Measurements from ENCODE around the gene RFTN1. TPM values are rescaled to one million over a fixed set of nuclear protein-coding genes. Genes with fewer than 3 reads are reported as not detected.

The RFTN1 gene
- total and polyA plus RNA-seq, 2 of the 8 experiments (the other 6 are each of a cell fraction or from before 2014, with no cell fraction given), result 4.6 to 6.7 TPM

DNA sequence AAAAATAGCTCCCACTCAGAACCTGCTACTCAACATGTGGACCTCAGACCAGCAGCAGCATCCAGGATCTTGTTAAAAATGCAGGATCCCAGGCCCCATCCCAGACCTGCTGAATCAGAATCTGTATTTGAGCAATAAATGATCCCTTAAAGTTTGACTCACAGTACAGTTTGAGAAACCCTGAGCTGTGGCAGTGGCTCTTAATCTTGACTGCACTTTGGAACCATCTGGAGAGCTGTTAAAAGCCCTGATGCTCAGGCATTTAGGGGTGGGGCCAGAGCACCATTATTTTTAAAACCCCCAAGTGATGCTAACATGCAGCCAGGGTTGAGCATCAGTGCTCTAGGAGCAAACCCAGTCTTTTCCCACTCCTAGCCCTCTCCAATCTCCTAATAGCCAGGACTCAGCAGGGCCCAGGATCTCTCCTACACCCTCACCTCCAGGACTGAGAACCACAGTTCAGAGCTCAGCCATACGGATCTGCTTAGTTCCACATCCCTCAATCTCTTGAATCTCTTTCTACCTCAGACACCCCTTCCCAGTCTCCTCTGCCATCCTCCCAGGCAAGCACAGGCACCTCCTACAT, 10.2 kb downstream of the RFTN1 start:
- Histone ChIP-seq H3K27me3 (replicated peaks in 1 of 4; ENCODE audit: control insufficient read depth in 3 of 4, extremely low read depth in 1 of 4, insufficient read depth in 3 of 4, low read length in 3 of 4) (no peaks in the 10 kb centered on the region), H3K14ac (ENCODE audit: insufficient read length) (no peak overlapping the region), H3K4me1 (replicated peaks in 1 of 4; ENCODE audit: control insufficient read depth in 3 of 4, insufficient read depth in 4 of 4, low read length in 3 of 4) (peaks cover 0 to 10% (median 4%) of the 10 kb centered on the region in 4 experiments; a peak in 5 of 7 replicates), H3K27ac (ENCODE audit: low read depth, low read length) (no peak overlapping the region), H4K5ac (ENCODE audit: insufficient read length, low read depth, low read length) (no peak overlapping the region), H2BK15ac (ENCODE audit: low read length) (no peak overlapping the region), H3K4me2 (ENCODE audit: insufficient read depth in 1 of 2, low read depth in 2 of 2, low read length in 2 of 2) (no peak overlapping the region), H3K4ac (replicated peaks; ENCODE audit: insufficient read length, low read depth, low read length) (no peak overlapping the region), H3K23me2 (ENCODE audit: low read depth, low read length) (peaks cover 3% of the 10 kb centered on the region; the same call in 1 of the 2 replicates), H3K56ac (replicated peaks; ENCODE audit: insufficient read length, low read depth, low read length) (no peak overlapping the region), H4K20me1 (replicated peaks in 1 of 2; ENCODE audit: control insufficient read depth in 1 of 2, insufficient read depth in 2 of 2, low read length in 2 of 2) (peaks cover 0 to 3% of the 10 kb centered on the region in 2 experiments), H2BK20ac (ENCODE audit: low read length) (no peak overlapping the region), H2BK12ac (ENCODE audit: low read depth, low read length) (no peak overlapping the region), H4K8ac (ENCODE audit: extremely low read depth, insufficient read depth, low read length) (no peak overlapping the region), H3K9ac (replicated peaks in 1 of 4; ENCODE audit: extremely low read depth in 1 of 4, low read depth in 3 of 4, low read length in 3 of 4) (no peak overlapping the region), H4K91ac (replicated peaks; ENCODE audit: insufficient read length, low read length) (no peak overlapping the region), H3K9me3 (ENCODE audit: insufficient read depth in 2 of 2, low read depth in 1 of 2, low read length in 1 of 2) (no peaks in the 10 kb centered on the region), H3K36me3 (ENCODE audit: control insufficient read depth in 2 of 4, insufficient read depth in 4 of 4, low read length in 3 of 4) (no peaks in the 10 kb centered on the region), H3K23ac (ENCODE audit: insufficient read length) (no peak overlapping the region), H2BK5ac (ENCODE audit: low read depth, low read length) (no peak overlapping the region), H2AFZ (ENCODE audit: low read length) (no peak overlapping the region), H2BK120ac (replicated peaks; ENCODE audit: low read depth, low read length) (no peak overlapping the region), H2AK5ac (ENCODE audit: low read depth, low read length) (no peak overlapping the region), H3K4me3 (ENCODE audit: extremely low read depth in 1 of 4, insufficient read depth in 2 of 4, low read depth in 3 of 4, low read length in 4 of 4) (no peak overlapping the region), H3K79me1 (ENCODE audit: low read depth, low read length) (no peaks in the 10 kb centered on the region), H3K18ac (ENCODE audit: extremely low read depth, low read length) (no peak overlapping the region), H3K79me2 (ENCODE audit: control insufficient read depth in 1 of 2, insufficient read depth in 2 of 2, low read length in 2 of 2) (no peaks in the 10 kb centered on the region)
- CTCF ChIA-PET (ENCODE audit: partially characterized antibody), result interaction anchor here (1.5 kb wide), 1 partner anchor 21 kb away, joined by 3 read pairs; no protein-coding TSS in a partner anchor
- TF ChIP-seq BCL11A (IDR thresholded peaks at IDR 0.05; ENCODE audit: low read depth in 2 of 2, low read length in 2 of 2) (no peak), GTF2F1 (IDR thresholded peaks at IDR 0.05; ENCODE audit: borderline replicate concordance, low read depth, low read length) (no peak), SP4 (IDR thresholded peaks at IDR 0.05; ENCODE audit: low read length) (no peak)
- POLR2A ChIA-PET (ENCODE audit: partially characterized antibody), result no interaction called here
- DNase-seq (ENCODE audit: low read depth in 1 of 2, low spot score in 2 of 2) (no peak), FAIRE-seq (no peak)
- WGBS, 2 experiments (ENCODE audit: extremely low coverage in 1 of 2, insufficient coverage in 1 of 2, insufficient read length in 1 of 2, insufficient replicate concordance in 2 of 2, low coverage in 1 of 2, low lambda C conversion rate in 2 of 2, missing lambda C conversion rate in 1 of 2), result 87% methylated on average over 1 of the region's 1 CpG; no CpG with 5 or more reads in 1 of the 2 experiments

Data from H1 (cell line).